PFSK-1 (cell line): ENCODE data around the gene RGS7.

Source experiments
- FOXP2 ChIP-seq: optimal IDR thresholded peaks from 2 replicates; pipeline ENCODE3; 2011; ENCODE audit warnings: borderline replicate concordance, control low read depth, inconsistent platforms; ENCODE audit not compliant: insufficient read depth; ENCODE audit errors: extremely low read length, extremely low read depth
- POLR2AphosphoS5 ChIP-seq: IDR thresholded peaks from 2 replicates; pipeline ENCODE4 v1.6.1; 2012; ENCODE audit warnings: low read depth, mild to moderate bottlenecking, control low read depth, low read length, moderate library complexity
- TAF1 ChIP-seq: IDR thresholded peaks from 2 replicates; pipeline ENCODE4 v1.6.1; 2012; ENCODE audit warnings: low read length, control low read depth, borderline replicate concordance; ENCODE audit not compliant: insufficient read depth

DNA sequence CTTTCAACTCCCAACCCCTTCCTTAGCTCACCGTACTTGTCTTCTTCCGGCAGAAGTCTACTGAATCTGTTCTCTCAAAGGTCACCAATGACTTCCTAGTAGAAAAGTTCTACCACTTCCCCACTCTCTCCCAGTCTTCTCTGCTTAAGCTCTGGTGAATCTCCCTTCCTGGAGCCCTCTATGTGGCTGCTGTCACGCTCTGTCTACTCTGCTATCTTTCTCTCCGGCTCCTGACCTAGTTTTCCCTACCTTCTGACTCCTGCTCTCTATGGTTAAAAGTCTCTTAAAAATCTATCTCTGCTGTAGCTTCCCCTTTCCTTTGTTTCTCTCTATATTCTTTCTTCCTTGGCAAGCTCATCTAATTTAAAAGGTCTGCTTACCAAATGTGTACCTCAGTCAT is 394.9 kb downstream of the RGS7 start:
- TF ChIP-seq FOXP2 (no peak), TAF1 (no peak), POLR2AphosphoS5 (no peak)
